ENCODE measurements around the gene ACP7. TPM values are rescaled to one million over a fixed set of nuclear protein-coding genes. Genes with fewer than 3 reads are reported as not detected.
A peak's percentile ranks its signal among the peaks of the same experiment; 100 is the strongest.

The ACP7 gene
- total RNA-seq, 1 donor = not detected

- Histone ChIP-seq H3K4me1 (ENCODE audit: insufficient read depth, low read length) (peaks cover 3% of the 10 kb centered on the region), H2AFZ (ENCODE audit: low read length) (no peak overlapping the region), H3K4me3 (ENCODE audit: insufficient read depth, low read length) (no peak overlapping the region), H3K79me2 (ENCODE audit: insufficient read depth, low read length) (peaks cover 99% of the 10 kb centered on the region), H4K20me1 (ENCODE audit: insufficient read depth, low read length) (peaks cover 65% of the 10 kb centered on the region), H3K9me3 (ENCODE audit: low read depth, low read length) (no peaks in the 10 kb centered on the region), H3K4me2 (ENCODE audit: insufficient read depth, low read length) (no peak overlapping the region), H3K27ac (ENCODE audit: low read depth, low read length) (no peak overlapping the region), H3K27me3 (ENCODE audit: insufficient read depth, low read length) (no peaks in the 10 kb centered on the region), H3K36me3 (ENCODE audit: insufficient read depth, low read length) (no peaks in the 10 kb centered on the region)
- TF ChIP-seq CTCF (IDR thresholded peaks at IDR 0.05; ENCODE audit: extremely low read depth, low read depth, low read length) = no peak
- peak; percentile 75 for DNase-seq (ENCODE audit: insufficient read length, low spot score, missing footprints)
Observed at GRCh38 chr19:39133431-39134270, 49.5 kb downstream of the ACP7 start.

- Histone ChIP-seq H2AFZ (ENCODE audit: low read length) (no peak overlapping the region), H3K79me2 (ENCODE audit: insufficient read depth, low read length) (peaks cover 99% of the 10 kb centered on the region), H4K20me1 (ENCODE audit: insufficient read depth, low read length) (peaks cover 75% of the 10 kb centered on the region), H3K27me3 (ENCODE audit: insufficient read depth, low read length) (no peaks in the 10 kb centered on the region), H3K4me3 (ENCODE audit: insufficient read depth, low read length) (no peak overlapping the region), H3K27ac (ENCODE audit: low read depth, low read length) (no peak overlapping the region), H3K4me1 (ENCODE audit: insufficient read depth, low read length) (no peaks in the 10 kb centered on the region), H3K36me3 (ENCODE audit: insufficient read depth, low read length) (no peaks in the 10 kb centered on the region), H3K4me2 (ENCODE audit: insufficient read depth, low read length) (no peak overlapping the region), H3K9me3 (ENCODE audit: low read depth, low read length) (no peaks in the 10 kb centered on the region)
- TF ChIP-seq CTCF (IDR thresholded peaks at IDR 0.05; ENCODE audit: extremely low read depth, low read depth, low read length) = no peak
- DNase-seq (ENCODE audit: insufficient read length, low spot score, missing footprints) = peak; percentile 74
Observed at GRCh38 chr19:39135701-39136100, 51.5 kb downstream of the ACP7 start.

GRCh38 chr19:39136225-39136940, 52.2 kb downstream of the ACP7 start:
- DNase-seq (ENCODE audit: insufficient read length, low spot score, missing footprints) = peak; percentile 86
- Histone ChIP-seq H3K27me3 (ENCODE audit: insufficient read depth, low read length) (no peaks in the 10 kb centered on the region), H3K79me2 (ENCODE audit: insufficient read depth, low read length) (peaks cover 99% of the 10 kb centered on the region), H2AFZ (ENCODE audit: low read length) (no peak overlapping the region), H3K4me2 (ENCODE audit: insufficient read depth, low read length) (no peak overlapping the region), H4K20me1 (ENCODE audit: insufficient read depth, low read length) (peaks cover 71% of the 10 kb centered on the region), H3K4me3 (ENCODE audit: insufficient read depth, low read length) (no peak overlapping the region), H3K36me3 (ENCODE audit: insufficient read depth, low read length) (no peaks in the 10 kb centered on the region), H3K4me1 (ENCODE audit: insufficient read depth, low read length) (no peaks in the 10 kb centered on the region), H3K9me3 (ENCODE audit: low read depth, low read length) (no peaks in the 10 kb centered on the region), H3K27ac (ENCODE audit: low read depth, low read length) (no peak overlapping the region)
- TF ChIP-seq CTCF (IDR thresholded peaks at IDR 0.05; ENCODE audit: extremely low read depth, low read depth, low read length) = no peak

GRCh38 chr19:39137131-39137530, 53.0 kb downstream of the ACP7 start:
- H3K4me2 ChIP-seq (ENCODE audit: insufficient read depth, low read length) = no peak overlapping the region
- H4K20me1 ChIP-seq (ENCODE audit: insufficient read depth, low read length) = peaks cover 67% of the 10 kb centered on the region
- H3K79me2 ChIP-seq (ENCODE audit: insufficient read depth, low read length) = peaks cover 97% of the 10 kb centered on the region
- H3K36me3 ChIP-seq (ENCODE audit: insufficient read depth, low read length) = no peaks in the 10 kb centered on the region
- no peaks in the 10 kb centered on the region for H3K4me1 ChIP-seq (ENCODE audit: insufficient read depth, low read length)
- no peak for TF ChIP-seq CTCF (IDR thresholded peaks at IDR 0.05; ENCODE audit: extremely low read depth, low read depth, low read length)
- no peaks in the 10 kb centered on the region for H3K27me3 ChIP-seq (ENCODE audit: insufficient read depth, low read length)
- H3K27ac ChIP-seq (ENCODE audit: low read depth, low read length) = no peak overlapping the region
- peak; percentile 54 for DNase-seq (ENCODE audit: insufficient read length, low spot score, missing footprints)
- no peaks in the 10 kb centered on the region for H3K9me3 ChIP-seq (ENCODE audit: low read depth, low read length)
- no peak overlapping the region for H3K4me3 ChIP-seq (ENCODE audit: insufficient read depth, low read length)
- no peak overlapping the region for H2AFZ ChIP-seq (ENCODE audit: low read length)
